Fibroblast of villous mesenchyme (primary cell): ENCODE data around the gene GUCA1A. TPM values are rescaled to one million over a fixed set of nuclear protein-coding genes. Genes with fewer than 3 reads are reported as not detected.

Experiments used
- DNase-seq: peaks from one replicate; pipeline ENCODE4 v3.0.0-alpha.2; 2010; ENCODE audit warnings: low read depth
- H3K4me3 ChIP-seq: 2 replicates; pipeline ENCODE4 v1.5.1; 2011; ENCODE audit warnings: low read depth, mild to moderate bottlenecking, low read length
- CTCF ChIP-seq: IDR thresholded peaks from 2 replicates; pipeline ENCODE4 v1.5.1; 2012; ENCODE audit warnings: low read depth, mild to moderate bottlenecking, low read length; ENCODE audit not compliant: insufficient read depth
- total RNA-seq: library from RNA; depleted of rRNA; stranded (reverse); fragments of >200 nt; gene quantifications from 2 replicates; pipeline ENCODE4 v1.2.3, GENCODE V29; 2012

GUCA1A gene
- 0.32 TPM in 1 of 2 replicates, not detected in the other for total RNA-seq

- no peak for TF ChIP-seq CTCF
- no peak within 1 kb of the TSS for H3K4me3 ChIP-seq
- no peak for DNase-seq
Measured at GRCh38 chr6:42173101-42173500, at the start of gene GUCA1A. Gene GUCA1A (plus strand): TSS chr6:42173364. CDS start chr6:42173614, 250 bp downstream.

- no peak for TF ChIP-seq CTCF
- no peak overlapping the region for H3K4me3 ChIP-seq
- no peak for DNase-seq
Measured at GRCh38 chr6:42123379-42124103, 49.6 kb upstream of the GUCA1A start.

GRCh38 chr6:42124223-42124836 lies 48.8 kb upstream of the GUCA1A start:
- TF ChIP-seq CTCF: no peak
- no peak for DNase-seq
- H3K4me3 ChIP-seq: no peak overlapping the region

GRCh38 chr6:42125231-42125630 lies 47.9 kb upstream of the GUCA1A start:
- no peak for DNase-seq
- no peak for TF ChIP-seq CTCF
- no peak overlapping the region for H3K4me3 ChIP-seq

GRCh38 chr6:42125663-42126062 lies 47.5 kb upstream of the GUCA1A start:
- DNase-seq: no peak
- no peak for TF ChIP-seq CTCF
- H3K4me3 ChIP-seq: no peak overlapping the region

GRCh38 chr6:42128460-42129359 lies 44.5 kb upstream of the GUCA1A start:
- peak; percentile 23 for DNase-seq
- no peak overlapping the region for H3K4me3 ChIP-seq
- no peak for TF ChIP-seq CTCF
